ENCODE results near the gene AVEN.

DNA sequence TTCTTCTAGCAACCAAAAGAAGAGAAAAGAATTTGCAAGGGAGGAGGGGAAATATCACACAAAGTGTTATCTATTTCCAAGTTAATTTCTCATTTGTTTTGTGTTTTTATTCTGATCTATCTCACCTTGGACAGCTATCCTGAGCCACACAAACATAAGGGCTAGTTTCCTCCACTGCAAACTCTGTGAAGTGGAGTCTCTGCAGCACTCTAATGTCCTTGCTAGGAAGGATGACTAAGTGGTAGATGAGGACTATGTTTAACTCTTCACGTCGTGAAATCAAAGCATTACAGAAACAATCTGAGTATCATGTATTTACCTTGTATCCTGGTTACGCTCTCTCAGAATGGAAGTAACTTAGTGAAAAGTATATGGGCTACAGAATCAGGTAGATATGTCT, 104.6 kb downstream of the AVEN start:
- no peak for TF ChIP-seq CTCF (conservative IDR thresholded peaks at IDR 0.05; ENCODE audit: low read length)
- no peak for TF ChIP-seq EZH2phosphoT487 (IDR thresholded peaks at IDR 0.05; ENCODE audit: borderline replicate concordance, low read depth, low read length)
